SK-N-SH treated with all-trans-retinoic acid at 6 μM for 48 hours (cell line): ENCODE data around the gene HYI.

Source experiments
- ATAC-seq: fragments of 200-7000 bp; cut with Tn5 transposase; 3 replicates; pipeline ENCODE4 v1.9.1; 2020; ENCODE audit warnings: mild to moderate bottlenecking, moderate library complexity
- ARNTL ChIP-seq: fragments of 450-650 bp; formaldehyde crosslinking; IDR thresholded peaks from 2 replicates; pipeline ENCODE4 v1.5.0; 2020; ENCODE audit warnings: low read depth, mild to moderate bottlenecking, moderate library complexity, borderline replicate concordance
- BACH2 ChIP-seq: fragments of 250-450 bp; sonication (Bioruptor Pico); IDR thresholded peaks from 2 replicates; pipeline ENCODE4 v1.9.0; 2021; ENCODE audit warnings: mild to moderate bottlenecking, borderline replicate concordance
- CREB5 ChIP-seq: fragments of 250-450 bp; sonication (Bioruptor Pico); IDR thresholded peaks from 2 replicates; pipeline ENCODE4 v1.5.1; 2020; ENCODE audit warnings: low read depth, mild to moderate bottlenecking, moderate library complexity
- CSDC2 ChIP-seq: fragments of 250-450 bp; sonication (Bioruptor Pico); IDR thresholded peaks from 2 replicates; pipeline ENCODE4 v1.5.0; 2020; ENCODE audit warnings: mild to moderate bottlenecking, moderate library complexity
- CSRNP3 ChIP-seq: fragments of 250-450 bp; sonication (Bioruptor Pico); IDR thresholded peaks from 2 replicates; pipeline ENCODE4 v1.5.1; 2021; ENCODE audit warnings: mild to moderate bottlenecking, moderate library complexity
- ESRRG ChIP-seq: fragments of 250-450 bp; sonication (Bioruptor Pico); IDR thresholded peaks from 2 replicates; pipeline ENCODE4 v1.6.1; 2021; ENCODE audit warnings: mild to moderate bottlenecking
- GLIS3 ChIP-seq: fragments of 250-450 bp; sonication (Bioruptor Pico); IDR thresholded peaks from 2 replicates; pipeline ENCODE4 v1.5.0; 2020; ENCODE audit warnings: mild to moderate bottlenecking, moderate library complexity
- ISL1 ChIP-seq: fragments of 250-450 bp; sonication (Bioruptor Pico); IDR thresholded peaks from 2 replicates; pipeline ENCODE4 v2.1.2; 2022; ENCODE audit warnings: mild to moderate bottlenecking, moderate library complexity
- OSR1 ChIP-seq: fragments of 250-450 bp; sonication (Bioruptor Pico); IDR thresholded peaks from 2 replicates; pipeline ENCODE4 v1.8.0; 2022; ENCODE audit warnings: moderate library complexity, mild to moderate bottlenecking, inconsistent platforms
- POU6F1 ChIP-seq: fragments of 250-450 bp; sonication (Bioruptor Pico); IDR thresholded peaks from 2 replicates; pipeline ENCODE4 v1.8.0; 2021; ENCODE audit warnings: low read depth, mild to moderate bottlenecking, moderate library complexity, borderline replicate concordance
- PPARA ChIP-seq: fragments of 250-450 bp; sonication (Bioruptor Pico); IDR thresholded peaks from 2 replicates; pipeline ENCODE4 v1.5.0; 2020; ENCODE audit warnings: mild to moderate bottlenecking, borderline replicate concordance
- RARB ChIP-seq: fragments of 250-450 bp; sonication (Bioruptor Pico); IDR thresholded peaks from 2 replicates; pipeline ENCODE4 v1.8.0; 2021; ENCODE audit warnings: mild to moderate bottlenecking, moderate library complexity
- SNAI2 ChIP-seq: fragments of 250-450 bp; sonication (Bioruptor Pico); IDR thresholded peaks from 2 replicates; pipeline ENCODE4 v1.5.0; 2020; ENCODE audit warnings: mild to moderate bottlenecking, moderate library complexity
- TCF4 ChIP-seq: fragments of 250-450 bp; sonication (Bioruptor Pico); IDR thresholded peaks from 2 replicates; pipeline ENCODE4 v1.8.0; 2021; ENCODE audit warnings: mild to moderate bottlenecking, moderate library complexity, borderline replicate concordance
- TOX ChIP-seq: fragments of 250-450 bp; sonication (Bioruptor Pico); IDR thresholded peaks from 2 replicates; pipeline ENCODE4 v1.8.0; 2021; ENCODE audit warnings: mild to moderate bottlenecking, moderate library complexity, borderline replicate concordance
- TSHZ2 ChIP-seq: fragments of 250-450 bp; sonication (Bioruptor Pico); IDR thresholded peaks from 2 replicates; pipeline ENCODE4 v1.5.0; 2020; ENCODE audit warnings: mild to moderate bottlenecking, moderate library complexity
- ZC3H10 ChIP-seq: fragments of 250-450 bp; sonication (Bioruptor Pico); IDR thresholded peaks from 2 replicates; pipeline ENCODE4 v1.5.1; 2021; ENCODE audit warnings: mild to moderate bottlenecking, moderate library complexity
- ZFP3 ChIP-seq: fragments of 250-450 bp; sonication (Bioruptor Pico); IDR thresholded peaks from 2 replicates; pipeline ENCODE4 v1.5.0; 2020; ENCODE audit warnings: mild to moderate bottlenecking, moderate library complexity
- ZFP30 ChIP-seq: fragments of 450-650 bp; formaldehyde crosslinking; IDR thresholded peaks from 2 replicates; pipeline ENCODE4 v1.5.0; 2022; ENCODE audit warnings: mild to moderate bottlenecking, moderate library complexity
- ZNF565 ChIP-seq: fragments of 450-650 bp; formaldehyde crosslinking; conservative IDR thresholded peaks from 2 replicates; pipeline ENCODE4 v1.5.0; 2020; ENCODE audit warnings: low read depth, mild to moderate bottlenecking, moderate library complexity
- ZNF70 ChIP-seq: fragments of 450-650 bp; formaldehyde crosslinking; IDR thresholded peaks from 2 replicates; pipeline ENCODE4 v1.5.0; 2020; ENCODE audit warnings: mild to moderate bottlenecking, moderate library complexity
- ZNF8 ChIP-seq: fragments of 450-650 bp; formaldehyde crosslinking; IDR thresholded peaks from 2 replicates; pipeline ENCODE4 v1.5.0; 2020; ENCODE audit warnings: mild to moderate bottlenecking, moderate library complexity

HYI gene

GRCh38 chr1:43499898-43500297 is 46.2 kb upstream of the HYI start (continued):
- TF ChIP-seq TSHZ2 (CRISPR knock-in tag) (no peak), ZNF8 (no peak)

GRCh38 chr1:43495204-43495603 is 41.5 kb upstream of the HYI start:
- ATAC-seq = no peak
- TF ChIP-seq ARNTL (no peak), ISL1 (CRISPR knock-in tag) (no peak), TOX (no peak), ZFP30 (CRISPR knock-in tag) (no peak), ZC3H10 (CRISPR knock-in tag) (no peak), CSRNP3 (CRISPR knock-in tag) (no peak), SNAI2 (CRISPR knock-in tag) (no peak), RARB (CRISPR knock-in tag) (no peak), ZNF8 (no peak), PPARA (CRISPR knock-in tag) (no peak), GLIS3 (CRISPR knock-in tag) (no peak), CSDC2 (CRISPR knock-in tag) (no peak)

GRCh38 chr1:43493661-43494450 is 40.1 kb upstream of the HYI start:
- ATAC-seq = no peak
- TF ChIP-seq ZFP30 (CRISPR knock-in tag) = no peak
- TF ChIP-seq CSRNP3 (CRISPR knock-in tag) = no peak
- no peak for TF ChIP-seq ZNF70 (CRISPR knock-in tag)
- TF ChIP-seq CREB5 (CRISPR knock-in tag) = no peak
- TF ChIP-seq TSHZ2 (CRISPR knock-in tag) = no peak
- TF ChIP-seq ZC3H10 (CRISPR knock-in tag) = no peak
- TF ChIP-seq POU6F1 (CRISPR knock-in tag) = no peak
- TF ChIP-seq ZFP3 (CRISPR knock-in tag) = no peak
- TF ChIP-seq ZNF565 (CRISPR knock-in tag) = no peak
- no peak for TF ChIP-seq ZNF8
- TF ChIP-seq ESRRG (CRISPR knock-in tag) = no peak
- TF ChIP-seq GLIS3 (CRISPR knock-in tag) = no peak
- no peak for TF ChIP-seq TCF4 (CRISPR knock-in tag)
- TF ChIP-seq OSR1 = no peak
- no peak for TF ChIP-seq PPARA (CRISPR knock-in tag)
- no peak for TF ChIP-seq BACH2 (CRISPR knock-in tag)
